ENCODE results near the gene PHEX.

Gene PHEX

DNA sequence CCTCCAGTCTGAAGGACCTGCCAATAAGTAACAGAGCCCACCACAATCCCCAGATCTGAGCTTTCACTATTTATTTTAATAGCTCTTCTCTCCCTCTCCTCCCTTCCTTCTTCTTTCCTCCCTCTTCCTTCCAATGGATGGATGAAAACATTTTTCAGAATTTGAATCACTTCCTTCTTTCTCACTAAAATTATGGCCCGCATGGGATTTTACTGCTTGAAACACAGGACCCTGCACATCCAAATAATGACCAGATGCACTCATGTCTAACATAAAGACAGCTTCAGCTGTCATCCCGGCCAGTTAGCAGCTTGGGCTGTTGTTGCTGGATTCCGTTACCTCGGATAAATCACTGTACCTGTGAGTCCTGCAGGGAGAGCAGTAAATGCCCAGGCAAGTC is 5.4 kb upstream of the PHEX start:
- H3K79me1 ChIP-seq (ENCODE audit: low read length), result no peaks in the 10 kb centered on the region
- WGBS (ENCODE audit: extremely low coverage, insufficient coverage, insufficient read length), result no CpG with 5 or more reads among the region's 4 CpGs

GRCh38 chrX:22032506-22032905 is 381 bp downstream of the PHEX start:
- no peak overlapping the region for H3K4me3 ChIP-seq (ENCODE audit: low read depth, low read length)
- no peak overlapping the region for H3K4ac ChIP-seq (ENCODE audit: low read depth, low read length)
- H3K9me3 ChIP-seq (ENCODE audit: insufficient read depth, low read depth, low read length), result no peaks in the 10 kb centered on the region
- H2AK5ac ChIP-seq (ENCODE audit: low read length), result no peak overlapping the region
- DNase-seq, result no peak
- H4K91ac ChIP-seq (ENCODE audit: low read depth, low read length), result no peak overlapping the region
- no peak overlapping the region for H3K23ac ChIP-seq (ENCODE audit: low read length)
- no peaks in the 10 kb centered on the region for H3K36me3 ChIP-seq (ENCODE audit: control insufficient read depth in 1 of 2, insufficient read depth in 2 of 2, low read length in 2 of 2)
- H3K9ac ChIP-seq (ENCODE audit: low read length), result no peak overlapping the region
- no peak overlapping the region for H4K8ac ChIP-seq (ENCODE audit: low read depth, low read length)
- no peak overlapping the region for H3K14ac ChIP-seq (ENCODE audit: low read length)
- H3K79me1 ChIP-seq (ENCODE audit: low read length), result no peaks in the 10 kb centered on the region
- no peaks in the 10 kb centered on the region for H3K4me1 ChIP-seq (ENCODE audit: control insufficient read depth in 1 of 2, insufficient read depth in 2 of 2, low read length in 2 of 2)
- H3K18ac ChIP-seq (ENCODE audit: low read length), result no peak overlapping the region
- H4K12ac ChIP-seq (ENCODE audit: low read depth, low read length), result no peak overlapping the region
- H2BK120ac ChIP-seq (ENCODE audit: insufficient read depth, low read length, poor library complexity), result no peak overlapping the region
- no peak overlapping the region for H3K4me2 ChIP-seq (ENCODE audit: low read length)
- H2BK12ac ChIP-seq (ENCODE audit: low read length), result no peak overlapping the region
- H2BK5ac ChIP-seq (ENCODE audit: low read depth, low read length, poor library complexity), result no peak overlapping the region
- no peaks in the 10 kb centered on the region for H3K79me2 ChIP-seq (ENCODE audit: control insufficient read depth, insufficient read depth, low read length, poor library complexity)
- no peaks in the 10 kb centered on the region for H3K27me3 ChIP-seq (ENCODE audit: insufficient read depth, low read length)
- H3K27ac ChIP-seq (ENCODE audit: low read depth, low read length), result no peak overlapping the region
- WGBS (ENCODE audit: extremely low coverage, insufficient coverage, insufficient read length), result no CpG with 5 or more reads among the region's 6 CpGs
- H2AFZ ChIP-seq (ENCODE audit: insufficient read depth, low read length, poor library complexity), result no peak overlapping the region

More for the DNA sequence above, 5.4 kb upstream of the PHEX start:
- Histone ChIP-seq H4K91ac (ENCODE audit: low read depth, low read length) (no peak overlapping the region), H3K18ac (ENCODE audit: low read length) (no peak overlapping the region), H3K79me2 (ENCODE audit: control insufficient read depth, insufficient read depth, low read length, poor library complexity) (no peaks in the 10 kb centered on the region), H3K14ac (ENCODE audit: low read length) (no peak overlapping the region), H3K4me1 (ENCODE audit: control insufficient read depth in 1 of 2, insufficient read depth in 2 of 2, low read length in 2 of 2) (no peaks in the 10 kb centered on the region), H3K4ac (ENCODE audit: low read depth, low read length) (no peak overlapping the region), H2BK120ac (ENCODE audit: insufficient read depth, low read length, poor library complexity) (no peak overlapping the region), H2AK5ac (ENCODE audit: low read length) (no peak overlapping the region), H4K12ac (ENCODE audit: low read depth, low read length) (no peak overlapping the region), H2BK5ac (ENCODE audit: low read depth, low read length, poor library complexity) (no peak overlapping the region), H3K9me3 (ENCODE audit: insufficient read depth, low read depth, low read length) (no peaks in the 10 kb centered on the region), H4K8ac (ENCODE audit: low read depth, low read length) (no peak overlapping the region), H3K9ac (ENCODE audit: low read length) (no peak overlapping the region), H3K27ac (ENCODE audit: low read depth, low read length) (no peak overlapping the region), H2AFZ (ENCODE audit: insufficient read depth, low read length, poor library complexity) (no peak overlapping the region), H2BK12ac (ENCODE audit: low read length) (no peak overlapping the region), H3K27me3 (ENCODE audit: insufficient read depth, low read length) (no peaks in the 10 kb centered on the region), H3K4me2 (ENCODE audit: low read length) (no peak overlapping the region), H3K4me3 (ENCODE audit: low read depth, low read length) (no peak overlapping the region), H3K23ac (ENCODE audit: low read length) (no peak overlapping the region), H3K36me3 (ENCODE audit: control insufficient read depth in 1 of 2, insufficient read depth in 2 of 2, low read length in 2 of 2) (no peaks in the 10 kb centered on the region)
- peak in 1 of 2 donors; percentile 15 for DNase-seq

GRCh38 chrX:22033818-22034217 is 1.7 kb downstream of the PHEX start:
- Histone ChIP-seq H3K79me2 (ENCODE audit: control insufficient read depth, insufficient read depth, low read length, poor library complexity) (no peaks in the 10 kb centered on the region), H2AK5ac (ENCODE audit: low read length) (no peak overlapping the region), H4K8ac (ENCODE audit: low read depth, low read length) (no peak overlapping the region), H3K9ac (ENCODE audit: low read length) (no peak overlapping the region), H3K4me2 (ENCODE audit: low read length) (no peak overlapping the region), H4K12ac (ENCODE audit: low read depth, low read length) (no peak overlapping the region), H3K27ac (ENCODE audit: low read depth, low read length) (no peak overlapping the region), H3K23ac (ENCODE audit: low read length) (no peak overlapping the region), H3K4me1 (ENCODE audit: control insufficient read depth in 1 of 2, insufficient read depth in 2 of 2, low read length in 2 of 2) (no peaks in the 10 kb centered on the region), H3K79me1 (ENCODE audit: low read length) (no peaks in the 10 kb centered on the region), H3K4me3 (ENCODE audit: low read depth, low read length) (no peak overlapping the region), H3K27me3 (ENCODE audit: insufficient read depth, low read length) (no peaks in the 10 kb centered on the region), H3K18ac (ENCODE audit: low read length) (no peak overlapping the region), H4K91ac (ENCODE audit: low read depth, low read length) (no peak overlapping the region), H3K4ac (ENCODE audit: low read depth, low read length) (no peak overlapping the region), H3K36me3 (ENCODE audit: control insufficient read depth in 1 of 2, insufficient read depth in 2 of 2, low read length in 2 of 2) (no peaks in the 10 kb centered on the region), H2BK5ac (ENCODE audit: low read depth, low read length, poor library complexity) (no peak overlapping the region), H3K14ac (ENCODE audit: low read length) (no peak overlapping the region), H3K9me3 (ENCODE audit: insufficient read depth, low read depth, low read length) (no peaks in the 10 kb centered on the region), H2BK120ac (ENCODE audit: insufficient read depth, low read length, poor library complexity) (no peak overlapping the region), H2AFZ (ENCODE audit: insufficient read depth, low read length, poor library complexity) (no peak overlapping the region), H2BK12ac (ENCODE audit: low read length) (no peak overlapping the region)
- DNase-seq, result no peak
- whole genome bisulfite sequencing (ENCODE audit: extremely low coverage, insufficient coverage, insufficient read length), result no CpG with 5 or more reads among the region's 5 CpGs

DNA sequence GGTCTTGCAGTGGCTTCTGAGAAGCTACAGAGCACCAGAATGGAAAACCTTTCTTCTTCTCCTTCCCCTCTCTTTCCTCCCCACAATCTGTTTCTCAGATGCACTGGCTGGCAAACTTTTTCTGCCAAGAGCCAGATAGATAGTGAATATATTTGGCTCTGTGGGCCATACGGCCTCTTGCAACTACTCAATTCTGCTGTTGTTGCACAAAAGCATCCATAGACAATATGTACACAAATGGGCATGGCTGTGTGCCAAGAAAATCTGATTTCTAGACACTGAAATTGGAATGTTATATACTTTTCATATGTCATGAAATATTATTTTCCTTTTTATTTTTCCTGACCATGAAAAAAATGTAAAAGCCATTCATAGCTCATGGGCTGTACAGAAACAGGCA is 3.1 kb downstream of the PHEX start:
- Histone ChIP-seq H2BK12ac (ENCODE audit: low read length) (no peak overlapping the region), H4K91ac (ENCODE audit: low read depth, low read length) (no peak overlapping the region), H3K27ac (ENCODE audit: low read depth, low read length) (no peak overlapping the region), H3K36me3 (ENCODE audit: control insufficient read depth in 1 of 2, insufficient read depth in 2 of 2, low read length in 2 of 2) (no peaks in the 10 kb centered on the region), H2AFZ (ENCODE audit: insufficient read depth, low read length, poor library complexity) (no peak overlapping the region), H3K9ac (ENCODE audit: low read length) (no peak overlapping the region), H3K79me2 (ENCODE audit: control insufficient read depth, insufficient read depth, low read length, poor library complexity) (no peaks in the 10 kb centered on the region), H3K4me1 (ENCODE audit: control insufficient read depth in 1 of 2, insufficient read depth in 2 of 2, low read length in 2 of 2) (no peaks in the 10 kb centered on the region), H2BK5ac (ENCODE audit: low read depth, low read length, poor library complexity) (no peak overlapping the region), H2AK5ac (ENCODE audit: low read length) (no peak overlapping the region), H2BK120ac (ENCODE audit: insufficient read depth, low read length, poor library complexity) (no peak overlapping the region), H4K12ac (ENCODE audit: low read depth, low read length) (no peak overlapping the region), H3K9me3 (ENCODE audit: insufficient read depth, low read depth, low read length) (no peaks in the 10 kb centered on the region), H3K23ac (ENCODE audit: low read length) (no peak overlapping the region), H3K14ac (ENCODE audit: low read length) (no peak overlapping the region), H3K27me3 (ENCODE audit: insufficient read depth, low read length) (no peaks in the 10 kb centered on the region), H4K8ac (ENCODE audit: low read depth, low read length) (no peak overlapping the region), H3K4me2 (ENCODE audit: low read length) (no peak overlapping the region), H3K4me3 (ENCODE audit: low read depth, low read length) (no peak overlapping the region), H3K79me1 (ENCODE audit: low read length) (no peaks in the 10 kb centered on the region), H3K18ac (ENCODE audit: low read length) (no peak overlapping the region), H3K4ac (ENCODE audit: low read depth, low read length) (no peak overlapping the region)
- DNase-seq, result no peak
- WGBS (ENCODE audit: extremely low coverage, insufficient coverage, insufficient read length), result no CpG with 5 or more reads among the region's 1 CpG

Measured in trophoblast cell (in vitro differentiated cells and primary cell).